Prostate gland (tissue), 2 donors: Measurements from ENCODE around the gene PTPRM.

Experiments used
- CTCF ChIP-seq, 4 experiments: fragments of 200-600 bp in 2 of 4; fragments of 450-650 bp in 2 of 4; sonication (generic) in 2 of 4; IDR thresholded peaks; 1 replicate in 3 of 4; 2 replicates in 1 of 4; pipeline ENCODE4 v1.5.1; 2016 to 2019; ENCODE audit warnings: antibody characterized with exemption in 4 of 4, mild to moderate bottlenecking in 2 of 4, moderate library complexity in 2 of 4
- POLR2A ChIP-seq: fragments of 450-650 bp; IDR thresholded peaks from one replicate; pipeline ENCODE4 v1.6.1; 2016; ENCODE audit warnings: antibody characterized with exemption, mild to moderate bottlenecking

- TF ChIP-seq CTCF (IDR thresholded peaks at IDR 0.05) (no peak), POLR2A (no peak)
Measured at GRCh38 chr18:7899078-7899477, 332.0 kb downstream of the PTPRM start.
